Measurements from ENCODE around the gene IFT81.

IFT81 gene

GRCh38 chr12:110217996-110218674 is 94.0 kb downstream of the IFT81 start:
- H3K36me3 ChIP-seq (replicated peaks; ENCODE audit: low read depth, low read length): peaks cover 3% of the 10 kb centered on the region
- TF ChIP-seq EZH2phosphoT487 (IDR thresholded peaks at IDR 0.05; ENCODE audit: low read depth) (no peak), CTCF (IDR thresholded peaks at IDR 0.05; ENCODE audit: low read depth, low read length) (no peak)
- no peaks in the 10 kb centered on the region for H3K79me2 ChIP-seq (ENCODE audit: low read length)
- no peak overlapping the region for H3K27ac ChIP-seq (ENCODE audit: low read length)
- H3K27me3 ChIP-seq (ENCODE audit: low read depth, low read length): no peaks in the 10 kb centered on the region
- H3K9me3 ChIP-seq (ENCODE audit: insufficient read depth, low read length): no peaks in the 10 kb centered on the region
- no peak overlapping the region for H2AFZ ChIP-seq (ENCODE audit: low read depth, low read length)
- H4K20me1 ChIP-seq (ENCODE audit: insufficient read depth, low read length): no peaks in the 10 kb centered on the region
- no peak overlapping the region for H3K9ac ChIP-seq (ENCODE audit: low read length)
- H3K4me2 ChIP-seq (ENCODE audit: low read length): no peak overlapping the region
- no peak overlapping the region for H3K4me3 ChIP-seq (ENCODE audit: low read length)
- no peaks in the 10 kb centered on the region for H3K4me1 ChIP-seq (ENCODE audit: low read length)

- Histone ChIP-seq H3K27ac (ENCODE audit: low read length) (no peak overlapping the region), H3K4me2 (ENCODE audit: low read length) (no peak overlapping the region), H4K20me1 (ENCODE audit: insufficient read depth, low read length) (no peaks in the 10 kb centered on the region), H3K9me3 (ENCODE audit: insufficient read depth, low read length) (no peaks in the 10 kb centered on the region), H3K79me2 (ENCODE audit: low read length) (no peaks in the 10 kb centered on the region), H2AFZ (ENCODE audit: low read depth, low read length) (no peak overlapping the region), H3K9ac (ENCODE audit: low read length) (no peak overlapping the region), H3K4me1 (ENCODE audit: low read length) (no peaks in the 10 kb centered on the region), H3K4me3 (ENCODE audit: low read length) (no peak overlapping the region), H3K27me3 (ENCODE audit: low read depth, low read length) (no peaks in the 10 kb centered on the region), H3K36me3 (replicated peaks; ENCODE audit: low read depth, low read length) (no peaks in the 10 kb centered on the region)
- TF ChIP-seq EZH2phosphoT487 (IDR thresholded peaks at IDR 0.05; ENCODE audit: low read depth): no peak
- TF ChIP-seq CTCF (IDR thresholded peaks at IDR 0.05; ENCODE audit: low read depth, low read length): no peak
Observed at GRCh38 chr12:110222027-110222426, 97.9 kb downstream of the IFT81 start.

GRCh38 chr12:110222433-110222832 is 98.3 kb downstream of the IFT81 start:
- no peak overlapping the region for H3K27ac ChIP-seq (ENCODE audit: low read length)
- H2AFZ ChIP-seq (ENCODE audit: low read depth, low read length): no peak overlapping the region
- no peaks in the 10 kb centered on the region for H3K9me3 ChIP-seq (ENCODE audit: insufficient read depth, low read length)
- H3K4me1 ChIP-seq (ENCODE audit: low read length): no peaks in the 10 kb centered on the region
- TF ChIP-seq CTCF (IDR thresholded peaks at IDR 0.05; ENCODE audit: low read depth, low read length): no peak
- TF ChIP-seq EZH2phosphoT487 (IDR thresholded peaks at IDR 0.05; ENCODE audit: low read depth): no peak
- H3K9ac ChIP-seq (ENCODE audit: low read length): no peak overlapping the region
- no peak overlapping the region for H3K4me2 ChIP-seq (ENCODE audit: low read length)
- no peaks in the 10 kb centered on the region for H3K79me2 ChIP-seq (ENCODE audit: low read length)
- no peaks in the 10 kb centered on the region for H3K36me3 ChIP-seq (replicated peaks; ENCODE audit: low read depth, low read length)
- H3K27me3 ChIP-seq (ENCODE audit: low read depth, low read length): no peaks in the 10 kb centered on the region
- no peaks in the 10 kb centered on the region for H4K20me1 ChIP-seq (ENCODE audit: insufficient read depth, low read length)
- H3K4me3 ChIP-seq (ENCODE audit: low read length): no peak overlapping the region

GRCh38 chr12:110223777-110224378 is 99.7 kb downstream of the IFT81 start:
- H3K4me3 ChIP-seq (ENCODE audit: low read length): no peak overlapping the region

More at GRCh38 chr12:110223777-110224378, 99.7 kb downstream of the IFT81 start:
- Histone ChIP-seq H3K4me1 (ENCODE audit: low read length) (no peaks in the 10 kb centered on the region), H3K36me3 (replicated peaks; ENCODE audit: low read depth, low read length) (no peaks in the 10 kb centered on the region), H2AFZ (ENCODE audit: low read depth, low read length) (no peak overlapping the region), H3K79me2 (ENCODE audit: low read length) (no peaks in the 10 kb centered on the region), H3K27ac (ENCODE audit: low read length) (no peak overlapping the region), H3K9me3 (ENCODE audit: insufficient read depth, low read length) (no peaks in the 10 kb centered on the region), H4K20me1 (ENCODE audit: insufficient read depth, low read length) (no peaks in the 10 kb centered on the region), H3K9ac (ENCODE audit: low read length) (no peak overlapping the region), H3K4me2 (ENCODE audit: low read length) (no peak overlapping the region), H3K27me3 (ENCODE audit: low read depth, low read length) (no peaks in the 10 kb centered on the region)
- TF ChIP-seq CTCF (IDR thresholded peaks at IDR 0.05; ENCODE audit: low read depth, low read length) (no peak), EZH2phosphoT487 (IDR thresholded peaks at IDR 0.05; ENCODE audit: low read depth) (no peak)
